ENCODE measurements around the gene ARHGAP18. TPM values are rescaled to one million over a fixed set of nuclear protein-coding genes. Genes with fewer than 3 reads are reported as not detected.

The ARHGAP18 gene
- total and polyA plus RNA-seq, 10 of the 15 experiments (the other 5 are each of a cell fraction or from before 2014, with no cell fraction given), result 18.2 to 52.2 (median 31.7) TPM

DNA sequence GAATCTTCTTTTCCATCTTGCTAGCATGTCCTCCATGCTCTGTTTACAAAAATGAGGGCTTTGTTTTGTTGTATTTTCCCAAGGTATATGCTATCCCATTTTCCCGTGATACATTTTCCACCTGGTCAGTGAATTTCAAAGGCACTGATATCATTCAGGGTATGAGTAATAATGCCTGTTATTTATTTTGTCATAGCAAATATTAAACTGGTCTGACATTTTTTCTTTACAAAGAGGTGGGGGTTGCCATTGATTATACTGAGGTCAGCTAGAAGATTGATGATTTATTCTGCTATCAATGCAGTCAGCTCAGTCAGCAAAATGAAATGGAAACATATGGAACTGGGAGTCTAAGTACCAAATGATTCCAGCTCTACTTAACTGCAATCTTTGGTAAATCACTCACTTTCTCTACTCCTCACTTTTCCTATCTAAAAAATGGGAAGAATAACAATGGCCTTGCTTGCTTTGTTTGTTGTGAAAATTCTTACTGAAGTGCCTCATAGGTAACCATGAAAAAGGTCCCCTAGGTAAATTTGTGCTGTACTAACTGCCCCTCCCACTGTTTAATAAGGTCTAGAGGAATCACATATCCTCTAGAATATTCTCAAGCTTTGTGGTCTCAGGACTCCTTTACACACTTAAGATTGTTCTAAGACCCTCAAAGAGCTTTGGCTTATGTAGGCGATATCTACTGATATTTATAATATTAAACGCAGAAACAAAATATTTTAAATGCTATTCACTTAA lies 64.0 kb downstream of the ARHGAP18 start:
- ChIA-PET RAD21 (ENCODE audit: unreplicated experiment) (interaction anchor here (1.1 to 4.6 kb wide), 11 partner anchors 9 to 147 kb away, joined by 3 to 24 read pairs (median 3); partner anchors contain the start of gene ARHGAP18), CTCF (interaction anchor here (0.6 to 1.5 kb wide), 7 partner anchors 8 to 87 kb away, joined by 3 to 7 read pairs (median 3); no protein-coding TSS in a partner anchor), POLR2A (interaction anchor here (0.5 to 3.4 kb wide), 8 partner anchors 12 to 63 kb away, joined by 3 to 17 read pairs (median 4); partner anchors contain the start of gene ARHGAP18), SMC1A (ENCODE audit: uncharacterized antibody, unreplicated experiment) (interaction anchor here (0.8 to 9.8 kb wide), 16 partner anchors 9 to 102 kb away, joined by 3 to 72 read pairs (median 5); partner anchors contain the start of gene ARHGAP18)
- H3K9me3 ChIP-seq (replicated peaks; ENCODE audit: control insufficient read depth, insufficient read depth, low read length), result peaks cover 4% of the 10 kb centered on the region
- peaks cover 35% of the 10 kb centered on the region for H3K4me1 ChIP-seq (ENCODE audit: control insufficient read depth, insufficient read depth, low read length)
- H3K4me3 ChIP-seq, result no peak overlapping the region
- H4K20me1 ChIP-seq (ENCODE audit: control insufficient read depth, insufficient read depth), result no peaks in the 10 kb centered on the region
- intact Hi-C loops (cut with micrococcal nuclease; ENCODE audit: unreplicated experiment) (loop anchor here (2.0 to 5.0 kb wide), 2 partner anchors 23 to 39 kb away; no protein-coding TSS in a partner anchor), in situ Hi-C loops (cut with MboI) (no loop called here)
- no peak overlapping the region for H2AFZ ChIP-seq (ENCODE audit: control insufficient read depth, low read depth, low read length)
- FAIRE-seq (no peak), DNase-seq (ENCODE audit: low read depth, low spot score) (no peak), ATAC-seq (peak; percentile 30)
- peak overlapping the region; percentile 65 for H3K27ac ChIP-seq (ENCODE audit: control insufficient read depth, insufficient read depth)
- peaks cover 49% of the 10 kb centered on the region for H3K79me2 ChIP-seq (ENCODE audit: control insufficient read depth, insufficient read depth, low read length)
- H3K27me3 ChIP-seq (replicated peaks in 1 of 2; ENCODE audit: control insufficient read depth in 2 of 2, insufficient read depth in 2 of 2, low read length in 1 of 2), result no peaks in the 10 kb centered on the region
- peak overlapping the region; percentile 15; the same call in 1 of the 2 replicates for H3K9ac ChIP-seq (ENCODE audit: control insufficient read depth, insufficient read depth, low read length)
- 84% methylated on average over 3 of the region's 3 CpGs for WGBS (ENCODE audit: insufficient coverage, insufficient replicate concordance, low lambda C conversion rate, missing lambda C conversion rate)
- H3K4me2 ChIP-seq (ENCODE audit: control insufficient read depth, insufficient read depth), result peak overlapping the region; percentile 66; the same call in 1 of the 2 replicates
- no TSS peak for BruUV-seq (replicated peaks)
- TF ChIP-seq MEF2A (IDR thresholded peaks at IDR 0.05; ENCODE audit: insufficient read depth, low read depth, low read length), result no peak
- 0 out of 2 replicates have a peak, but pooled peaks have one; percentile 23 for TF ChIP-seq ZNF217 (IDR thresholded peaks at IDR 0.05)
- TF ChIP-seq TBL1XR1 (IDR thresholded peaks at IDR 0.05; ENCODE audit: low read depth, low read length), result no peak
- TF ChIP-seq, protein P1, sequence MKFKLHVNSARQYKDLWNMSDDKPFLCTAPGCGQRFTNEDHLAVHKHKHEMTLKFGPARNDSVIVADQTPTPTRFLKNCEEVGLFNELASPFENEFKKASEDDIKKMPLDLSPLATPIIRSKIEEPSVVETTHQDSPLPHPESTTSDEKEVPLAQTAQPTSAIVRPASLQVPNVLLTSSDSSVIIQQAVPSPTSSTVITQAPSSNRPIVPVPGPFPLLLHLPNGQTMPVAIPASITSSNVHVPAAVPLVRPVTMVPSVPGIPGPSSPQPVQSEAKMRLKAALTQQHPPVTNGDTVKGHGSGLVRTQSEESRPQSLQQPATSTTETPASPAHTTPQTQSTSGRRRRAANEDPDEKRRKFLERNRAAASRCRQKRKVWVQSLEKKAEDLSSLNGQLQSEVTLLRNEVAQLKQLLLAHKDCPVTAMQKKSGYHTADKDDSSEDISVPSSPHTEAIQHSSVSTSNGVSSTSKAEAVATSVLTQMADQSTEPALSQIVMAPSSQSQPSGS (IDR thresholded peaks at IDR 0.05; ENCODE audit: low read length), result no peak
- no peak for TF ChIP-seq YBX1 (IDR thresholded peaks at IDR 0.05)
- TF ChIP-seq, protein P2, sequence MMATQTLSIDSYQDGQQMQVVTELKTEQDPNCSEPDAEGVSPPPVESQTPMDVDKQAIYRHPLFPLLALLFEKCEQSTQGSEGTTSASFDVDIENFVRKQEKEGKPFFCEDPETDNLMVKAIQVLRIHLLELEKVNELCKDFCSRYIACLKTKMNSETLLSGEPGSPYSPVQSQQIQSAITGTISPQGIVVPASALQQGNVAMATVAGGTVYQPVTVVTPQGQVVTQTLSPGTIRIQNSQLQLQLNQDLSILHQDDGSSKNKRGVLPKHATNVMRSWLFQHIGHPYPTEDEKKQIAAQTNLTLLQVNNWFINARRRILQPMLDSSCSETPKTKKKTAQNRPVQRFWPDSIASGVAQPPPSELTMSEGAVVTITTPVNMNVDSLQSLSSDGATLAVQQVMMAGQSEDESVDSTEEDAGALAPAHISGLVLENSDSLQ (IDR thresholded peaks at IDR 0.05), result no peak
- peaks cover 0 to 2% of the 10 kb centered on the region in 2 experiments; a peak in 2 of 4 replicates for H3K36me3 ChIP-seq (ENCODE audit: control insufficient read depth in 2 of 2, insufficient read depth in 2 of 2, low read length in 1 of 2)

Data from GM12878 (cell line).